Esophagus (tissue), 2 donors: Measurements from ENCODE around the gene GLB1L3. TPM values are rescaled to one million over a fixed set of nuclear protein-coding genes. Genes with fewer than 3 reads are reported as not detected.
"Not testable (repeated sequence)": the region's sequence is repeated elsewhere in the genome, so short reads cannot be mapped to it uniquely, and the experiment has no call there.

Experiments
- H3K27ac ChIP-seq, 2 donors: one replicate each; pipeline ENCODE4 v1.5.1; 2013; ENCODE audit warnings: low read depth in 2 of 2, mild to moderate bottlenecking in 2 of 2, inconsistent platforms in 1 of 2, low read length in 1 of 2, moderate library complexity in 1 of 2
- H3K27me3 ChIP-seq, 2 donors: one replicate each; pipeline ENCODE4 v1.6.1; 2013; ENCODE audit warnings: low read length in 2 of 2, control low read depth in 1 of 2, mild to moderate bottlenecking in 1 of 2; ENCODE audit not compliant: insufficient read depth in 2 of 2, control insufficient read depth in 1 of 2
- H3K36me3 ChIP-seq, 2 donors: one replicate each; pipeline ENCODE4 v1.6.1; 2013; ENCODE audit warnings: low read length in 1 of 2; ENCODE audit not compliant: control insufficient read depth in 2 of 2, insufficient read depth in 2 of 2
- H3K4me1 ChIP-seq, 2 donors: one replicate each; pipeline ENCODE4 v1.6.1; 2013; ENCODE audit warnings: low read length in 1 of 2; ENCODE audit not compliant: control insufficient read depth in 2 of 2, insufficient read depth in 2 of 2
- H3K4me3 ChIP-seq, 2 donors: one replicate each; pipeline ENCODE4 v1.5.1; 2013; ENCODE audit warnings: low read length in 2 of 2, mild to moderate bottlenecking in 2 of 2, low read depth in 1 of 2, moderate library complexity in 1 of 2
- H3K9me3 ChIP-seq, 2 donors: one replicate each; pipeline ENCODE4 v1.6.1; 2013; ENCODE audit warnings: mild to moderate bottlenecking in 2 of 2, low read depth in 1 of 2, low read length in 1 of 2, moderate library complexity in 1 of 2; ENCODE audit not compliant: control insufficient read depth in 2 of 2, insufficient read depth in 1 of 2
- WGBS, 2 donors: extraction: QIAGEN DNeasy Blood & Tissue Kit; methylation state at CpG; one replicate each; pipeline ENCODE4 v1.1.7; 2013; 5-methylcytosine and 5-hydroxymethylcytosine counted together
- polyA plus RNA-seq, 2 donors: library from polyadenylated mRNA; stranded (reverse); fragments of 200-250 nt; gene quantifications; one replicate each; pipeline ENCODE4 v1.2.3, GENCODE V29; 2013
- donor health status: healthy with polysubstance abuse.
- donor health status: Bipolar disorder and iron deficiency.

Gene GLB1L3
- polyA plus RNA-seq, 2 donors: 0.04 to 0.08 TPM

DNA sequence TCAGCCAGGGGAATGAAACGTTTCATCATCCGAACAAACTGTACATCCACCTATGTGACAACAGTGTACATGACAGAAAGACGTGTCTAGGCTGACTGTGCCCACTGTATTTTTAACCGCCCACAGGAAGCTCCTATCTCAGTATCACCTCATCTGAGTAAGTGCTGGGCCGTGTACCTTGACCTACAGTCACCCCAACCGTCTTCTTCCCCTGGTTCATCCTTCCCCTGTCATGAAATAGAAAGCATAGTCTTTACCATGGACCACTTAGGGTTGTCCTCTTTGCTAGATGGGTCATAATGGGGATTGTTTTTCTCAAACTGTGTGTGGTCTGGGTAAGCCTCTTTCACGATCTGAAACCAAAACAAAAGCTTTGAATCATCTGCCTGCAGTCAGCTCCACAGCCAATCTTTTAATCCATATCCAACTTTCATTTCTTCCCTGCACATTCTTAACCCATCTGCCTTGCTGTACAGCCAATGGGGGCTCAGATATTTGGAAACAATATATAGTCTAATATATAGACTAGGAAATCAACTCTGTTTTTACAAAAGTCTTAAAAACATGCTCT, 27.2 kb upstream of the GLB1L3 start:
- Histone ChIP-seq H3K36me3 (peaks cover 17 to 38% of the 10 kb centered on the region in 2 donors), H3K27ac (no peak overlapping the region), H3K27me3 (no peaks in the 10 kb centered on the region), H3K4me3 (no peak overlapping the region), H3K9me3 (no peaks in the 10 kb centered on the region), H3K4me1 (no peaks in the 10 kb centered on the region)
- 62 to 63% methylated on average over 7 of the region's 7 CpGs for WGBS, 2 donors

DNA sequence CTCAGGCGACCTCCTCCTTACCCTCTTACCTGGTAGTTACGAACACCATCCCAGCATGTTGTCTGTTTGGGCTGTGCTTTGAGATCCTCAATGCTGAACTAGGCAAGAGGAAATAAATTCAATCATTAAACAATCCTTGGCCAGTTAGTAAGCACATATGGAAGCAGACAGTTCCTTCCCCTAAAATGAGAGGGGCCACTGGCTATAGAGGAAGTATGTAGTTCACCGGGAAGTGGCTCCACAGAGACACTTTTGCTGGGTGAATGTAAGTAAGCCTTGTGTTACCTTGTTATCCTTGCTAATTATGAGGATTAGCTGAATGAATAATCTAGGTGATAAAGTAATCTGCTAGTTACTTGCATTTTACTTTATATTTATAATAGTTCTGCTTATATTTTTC, 25.9 kb upstream of the GLB1L3 start:
- no peaks in the 10 kb centered on the region for H3K4me1 ChIP-seq
- no peak overlapping the region for H3K4me3 ChIP-seq
- H3K27ac ChIP-seq: no peak overlapping the region
- 90 to 93% methylated on average over 3 of the region's 3 CpGs for WGBS, 2 donors
- no peaks in the 10 kb centered on the region for H3K27me3 ChIP-seq
- H3K36me3 ChIP-seq: peaks cover 13 to 30% of the 10 kb centered on the region in 2 donors
- no peaks in the 10 kb centered on the region for H3K9me3 ChIP-seq

DNA sequence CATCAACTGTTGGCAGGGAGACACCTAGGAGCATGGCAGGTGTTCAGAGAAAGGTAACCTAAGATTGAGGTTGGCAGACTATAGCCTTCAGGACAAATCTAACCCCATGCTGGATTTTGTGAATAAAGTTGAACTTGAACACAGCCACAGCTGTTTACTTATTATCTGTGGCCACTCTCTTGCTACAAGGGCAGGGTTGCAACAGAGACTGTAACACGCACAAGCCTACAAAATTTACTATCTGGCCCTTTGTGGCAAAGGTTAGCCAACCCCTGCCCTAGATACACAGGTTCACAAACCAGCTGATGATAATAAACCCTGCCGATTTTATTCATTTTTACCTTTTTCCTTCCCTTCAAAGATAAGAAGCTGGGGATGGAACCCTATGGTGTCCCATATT, 25.5 kb upstream of the GLB1L3 start:
- H3K27me3 ChIP-seq: no peaks in the 10 kb centered on the region
- no peaks in the 10 kb centered on the region for H3K9me3 ChIP-seq
- H3K4me3 ChIP-seq: no peak overlapping the region
- no peak overlapping the region for H3K27ac ChIP-seq
- WGBS, 2 donors: 91 to 93% methylated on average over 2 of the region's 2 CpGs
- H3K36me3 ChIP-seq: peaks cover 12 to 26% of the 10 kb centered on the region in 2 donors
- H3K4me1 ChIP-seq: no peaks in the 10 kb centered on the region

DNA sequence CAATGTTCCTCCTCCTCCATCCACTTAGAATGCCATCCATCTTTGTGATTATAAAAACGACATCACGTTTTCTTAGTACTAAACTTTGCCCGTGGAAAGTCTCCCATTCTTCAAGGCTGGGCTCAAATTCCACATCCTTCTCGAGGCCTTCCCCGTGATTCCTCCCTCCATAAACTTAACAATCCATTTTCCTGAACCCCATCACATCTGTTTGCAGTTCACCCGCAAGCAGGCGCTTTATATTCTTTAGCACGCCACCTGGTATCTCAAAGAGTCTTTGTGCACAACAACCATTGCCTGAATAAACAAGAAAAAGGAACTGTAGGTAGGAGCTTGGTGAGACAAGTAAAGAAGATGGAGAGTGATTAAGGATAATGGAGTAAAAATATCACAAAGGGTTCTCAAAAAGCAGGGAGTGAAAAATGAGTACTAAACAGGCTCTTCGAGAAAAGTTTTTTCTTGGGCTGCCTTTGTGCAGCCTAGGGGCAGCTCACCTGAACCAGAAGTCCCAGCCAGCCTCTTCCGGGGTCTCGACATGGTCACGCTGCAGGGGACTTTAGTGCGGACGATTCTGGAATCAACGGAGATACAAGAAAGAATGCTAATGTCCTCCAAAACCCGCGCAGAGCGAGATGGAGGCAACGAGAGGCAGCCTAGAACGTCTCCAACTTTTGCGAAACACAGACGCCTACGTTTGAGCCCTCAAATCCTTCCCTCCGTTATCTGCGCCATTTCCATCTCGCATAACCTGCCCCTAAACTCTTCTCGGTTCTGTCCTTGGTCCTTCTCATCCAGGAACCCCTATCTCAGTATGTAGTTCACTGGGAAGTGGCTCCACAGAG, 23.6 kb upstream of the GLB1L3 start:
- Histone ChIP-seq H3K4me3 (peak overlapping the region; percentile 81 to 97), H3K27ac (peak overlapping the region; percentile 1 to 47), H3K36me3 (peaks cover 12 to 19% of the 10 kb centered on the region in 2 donors), H3K4me1 (no peaks in the 10 kb centered on the region), H3K27me3 (no peaks in the 10 kb centered on the region), H3K9me3 (no peaks in the 10 kb centered on the region)
- 4% methylated on average over 27 of the region's 27 CpGs for WGBS, 2 donors

DNA sequence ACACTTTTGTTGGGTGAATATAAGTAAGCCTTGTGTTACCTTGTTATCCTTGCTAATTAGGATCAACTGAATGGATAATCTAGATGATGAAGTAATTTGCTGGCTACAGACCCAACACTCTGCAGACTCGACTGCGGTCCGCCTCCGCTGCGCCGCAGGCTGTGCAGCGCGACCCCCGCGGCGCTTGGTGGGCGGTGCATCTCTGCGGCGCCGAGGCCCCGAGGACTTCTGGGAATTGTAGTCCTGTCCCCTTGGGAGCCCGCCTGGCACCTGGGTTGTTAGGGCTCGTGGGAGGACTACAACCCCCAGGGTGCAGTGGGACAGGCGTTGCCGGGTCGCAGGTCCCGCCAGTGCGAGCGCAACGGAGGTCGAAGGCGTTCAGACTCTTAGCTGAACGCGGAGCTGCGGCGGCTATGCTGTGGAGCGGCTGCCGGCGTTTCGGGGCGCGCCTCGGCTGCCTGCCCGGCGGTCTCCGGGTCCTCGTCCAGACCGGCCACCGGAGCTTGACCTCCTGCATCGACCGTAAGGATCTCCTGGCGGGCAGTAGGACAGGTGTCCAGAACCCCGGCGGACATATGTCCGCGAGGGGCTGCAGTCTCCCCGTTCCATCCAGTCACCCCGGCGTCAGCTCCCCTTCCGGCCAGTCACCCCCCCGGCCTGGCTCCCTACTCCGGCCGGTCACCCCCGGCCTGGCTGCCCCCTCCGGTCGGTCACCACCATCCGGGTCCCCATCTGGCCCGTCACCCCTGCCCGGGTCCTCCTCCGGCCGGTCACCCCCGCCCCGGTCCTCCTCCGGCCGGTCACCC, 22.8 kb upstream of the GLB1L3 start, which contains the start of the genes ACAD8 and THYN1:
ACAD8 (plus strand) TSS at position 381 of the 806 bp plus-strand sequence; CDS start at position 414, 33 bp downstream.
THYN1 (minus strand) TSS at position 165 of the 806 bp plus-strand sequence. CDS start 470 bp downstream, outside the sequence.
- 0 to 1% methylated on average over 46 to 70 of the region's 70 CpGs for WGBS, 2 donors
- Histone ChIP-seq H3K4me3 (peak within 1 kb of the TSS; percentile 81 to 97), H3K9me3 (no peaks in the 10 kb centered on the region), H3K36me3 (peaks cover 12 to 14% of the 10 kb centered on the region in 2 donors), H3K27ac (peak within 1 kb of the TSS; percentile 54 to 62), H3K4me1 (no peaks in the 10 kb centered on the region), H3K27me3 (no peaks in the 10 kb centered on the region)

DNA sequence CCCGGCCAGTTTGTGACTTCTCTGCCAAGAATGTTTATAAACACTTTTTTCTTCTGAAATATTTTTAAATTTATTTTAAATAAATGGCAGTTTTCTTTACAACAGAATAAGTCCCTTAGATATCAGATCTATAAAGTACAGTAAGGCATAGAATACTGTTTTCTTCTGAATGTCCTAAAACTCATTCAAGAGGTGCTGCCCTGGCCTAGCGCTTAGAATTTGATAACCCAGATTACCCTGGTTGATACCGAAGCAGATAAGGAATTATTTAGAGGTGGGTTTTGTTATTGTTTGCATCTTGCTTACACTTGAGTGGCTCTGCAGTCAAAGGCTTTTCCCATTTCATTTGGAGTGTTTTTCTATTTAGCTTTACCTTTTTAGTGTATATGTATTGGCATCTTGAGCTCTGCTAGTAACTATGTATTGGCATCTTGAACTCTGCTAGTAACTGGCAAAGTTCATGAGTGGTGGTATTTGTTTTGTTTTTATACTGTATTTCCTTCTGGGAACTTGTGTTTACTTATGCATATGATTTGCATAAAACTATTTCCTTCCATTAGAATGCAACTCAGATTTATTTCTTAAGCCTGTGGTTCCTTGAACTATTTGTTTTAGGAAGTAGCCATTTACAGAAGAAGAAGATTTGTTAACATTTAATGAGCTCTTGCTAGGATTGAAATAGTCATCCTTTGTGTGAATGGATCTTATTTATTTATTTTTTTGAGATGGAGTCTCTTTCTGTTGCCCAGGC, 21.6 kb upstream of the GLB1L3 start:
- Histone ChIP-seq H3K27me3 (no peaks in the 10 kb centered on the region), H3K9me3 (no peaks in the 10 kb centered on the region), H3K4me1 (no peaks in the 10 kb centered on the region), H3K27ac (no peak overlapping the region), H3K36me3 (peaks cover 5 to 16% of the 10 kb centered on the region in 2 donors), H3K4me3 (peak overlapping the region in 1 of 2 donors; percentile 97)
- WGBS, 2 donors: 55 to 68% methylated on average over 3 of the region's 3 CpGs

DNA sequence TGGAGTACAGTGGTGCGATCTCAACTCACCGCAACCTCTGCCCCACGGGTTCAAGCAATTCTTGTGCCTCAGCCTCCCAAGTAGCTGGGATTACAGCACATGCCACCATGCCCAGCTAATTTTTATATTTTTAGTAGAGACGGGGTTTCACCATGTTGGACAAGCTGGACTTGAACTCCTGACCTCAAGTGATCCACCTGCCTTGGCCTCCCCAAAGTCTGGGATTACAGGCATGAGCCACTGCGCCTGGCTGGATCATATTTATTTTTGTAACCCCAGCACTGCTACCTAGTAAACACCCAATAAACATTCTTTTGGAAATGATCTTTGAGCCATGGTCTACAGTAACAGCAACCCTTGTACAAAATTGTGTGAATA, 21.0 kb upstream of the GLB1L3 start:
- H3K27ac ChIP-seq, H3K9me3 ChIP-seq, H3K27me3 ChIP-seq, H3K4me1 ChIP-seq, H3K4me3 ChIP-seq: not testable (repeated sequence)
- peaks cover under 1 to 16% of the 10 kb centered on the region in 2 donors for H3K36me3 ChIP-seq
- WGBS, 2 donors: 98% methylated on average over 5 of the region's 5 CpGs

DNA sequence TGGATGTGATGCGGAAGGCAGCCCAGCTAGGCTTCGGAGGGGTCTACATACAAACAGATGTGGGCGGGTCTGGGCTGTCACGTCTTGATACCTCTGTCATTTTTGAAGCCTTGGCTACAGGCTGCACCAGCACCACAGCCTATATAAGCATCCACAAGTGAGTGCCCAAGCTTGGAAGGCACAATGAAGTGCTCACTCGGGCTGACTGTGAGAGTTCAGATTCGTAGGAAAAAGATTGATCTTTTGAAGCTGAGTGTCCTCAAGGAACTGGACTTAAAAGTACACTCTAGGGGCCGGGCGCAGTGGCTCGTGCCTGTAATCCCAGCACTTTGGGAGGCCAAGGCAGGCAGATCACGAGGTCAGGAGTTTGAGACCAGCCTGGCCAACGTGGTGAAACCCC, 19.1 kb upstream of the GLB1L3 start:
- Histone ChIP-seq H3K9me3 (no peaks in the 10 kb centered on the region), H3K27ac (no peak overlapping the region), H3K27me3 (no peaks in the 10 kb centered on the region), H3K4me1 (no peaks in the 10 kb centered on the region), H3K36me3 (peaks cover 5 to 24% of the 10 kb centered on the region in 2 donors), H3K4me3 (no peak overlapping the region)
- WGBS, 2 donors: 90 to 94% methylated on average over 11 of the region's 11 CpGs

GRCh38 chr11:134258577-134258976, 17.6 kb upstream of the GLB1L3 start:
- H3K27ac ChIP-seq: no peak overlapping the region
- no peaks in the 10 kb centered on the region for H3K9me3 ChIP-seq
- peaks cover 9 to 35% of the 10 kb centered on the region in 2 donors for H3K36me3 ChIP-seq
- WGBS, 2 donors: 84% methylated on average over 4 of the region's 4 CpGs
- no peak overlapping the region for H3K4me3 ChIP-seq
- H3K4me1 ChIP-seq: no peaks in the 10 kb centered on the region
- H3K27me3 ChIP-seq: no peaks in the 10 kb centered on the region
